Activated CD4-positive, alpha-beta memory T cell treated with anti-CD3 and anti-CD28 coated beads for 36 hours (primary cell): ENCODE measurements around the gene TLK2. TPM values are rescaled to one million over a fixed set of nuclear protein-coding genes. Genes with fewer than 3 reads are reported as not detected.
"Not testable (repeated sequence)": the region's sequence is repeated elsewhere in the genome, so short reads cannot be mapped to it uniquely, and the experiment has no call there.

Experiments
- CTCF ChIA-PET: fragments of 350-600 bp; sonication (Branson Sonifier 250); formaldehyde crosslinking; loops from one replicate; lab custom pipeline; 2021; ENCODE audit warnings: antibody characterized with exemption, inconsistent platforms; lab: Charles Lee
- POLR2A ChIA-PET: fragments of 350-600 bp; sonication (Branson Sonifier 250); formaldehyde crosslinking; loops from one replicate; lab custom pipeline; 2021; ENCODE audit warnings: antibody characterized with exemption; lab: Charles Lee
- DNase-seq: peaks from one replicate; pipeline ENCODE4 v3.0.0-alpha.2; 2020
- H3K27ac Mint-ChIP-seq: one replicate; pipeline ENCODE4 v1.8.0; 2021; ENCODE audit warnings: mixed read lengths
- H3K27me3 Mint-ChIP-seq: one replicate; pipeline ENCODE4 v1.8.0; 2021; ENCODE audit warnings: mixed read lengths
- H3K36me3 Mint-ChIP-seq: one replicate; pipeline ENCODE4 v1.8.0; 2021; ENCODE audit warnings: mixed read lengths
- H3K4me1 Mint-ChIP-seq: one replicate; pipeline ENCODE4 v1.8.0; 2021; ENCODE audit warnings: low read depth, mixed read lengths
- H3K4me3 Mint-ChIP-seq: one replicate; pipeline ENCODE4 v1.8.0; 2021; ENCODE audit warnings: mild to moderate bottlenecking, mixed read lengths
- H3K9me3 Mint-ChIP-seq: one replicate; pipeline ENCODE4 v1.8.0; 2021; ENCODE audit warnings: mixed read lengths
- intact Hi-C: fragments of 100-400 bp; cut with micrococcal nuclease; formaldehyde crosslinking; loops from one replicate; pipeline ENCODE4 v1.15.1; 2023
- total RNA-seq, 2 experiments: library from RNA; stranded (reverse); gene quantifications; one replicate each; pipeline ENCODE4 v1.2.3, GENCODE V29; 2021

The TLK2 gene
- total RNA-seq, 2 experiments from 2014 or later = 30.7 to 31.6 TPM

DNA sequence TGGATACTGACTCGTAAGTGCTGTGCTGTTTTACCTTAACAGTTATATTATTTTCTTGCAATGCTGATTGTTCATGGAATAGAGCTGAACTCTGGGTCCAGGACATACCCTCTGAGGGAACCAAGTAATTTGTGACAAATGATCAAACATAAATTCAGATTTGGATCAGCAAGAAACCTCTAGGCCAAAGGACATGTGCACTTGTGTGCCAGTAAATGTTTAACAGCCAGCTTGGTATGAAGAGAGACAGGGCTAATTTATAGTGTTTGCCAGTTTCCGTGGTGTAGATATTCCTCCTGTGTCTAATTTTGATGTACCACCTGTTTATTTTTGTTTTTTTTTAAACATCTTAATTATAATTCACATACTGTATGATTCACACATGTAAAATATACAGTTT lies 118.0 kb downstream of the TLK2 start:
- no peak for DNase-seq
- intact Hi-C loops = no loop called here
- H3K36me3 Mint-ChIP-seq = peaks cover 35% of the 10 kb centered on the region
- H3K27ac Mint-ChIP-seq = no peak overlapping the region
- no peak overlapping the region for H3K4me3 Mint-ChIP-seq
- H3K27me3 Mint-ChIP-seq = no peaks in the 10 kb centered on the region
- H3K9me3 Mint-ChIP-seq = no peaks in the 10 kb centered on the region
- ChIA-PET POLR2A (no interaction called here), CTCF (interaction anchor here (0.8 kb wide), 1 partner anchor 73 kb away, joined by 3 read pairs; no protein-coding TSS in a partner anchor)
- H3K4me1 Mint-ChIP-seq = peaks cover 6% of the 10 kb centered on the region

DNA sequence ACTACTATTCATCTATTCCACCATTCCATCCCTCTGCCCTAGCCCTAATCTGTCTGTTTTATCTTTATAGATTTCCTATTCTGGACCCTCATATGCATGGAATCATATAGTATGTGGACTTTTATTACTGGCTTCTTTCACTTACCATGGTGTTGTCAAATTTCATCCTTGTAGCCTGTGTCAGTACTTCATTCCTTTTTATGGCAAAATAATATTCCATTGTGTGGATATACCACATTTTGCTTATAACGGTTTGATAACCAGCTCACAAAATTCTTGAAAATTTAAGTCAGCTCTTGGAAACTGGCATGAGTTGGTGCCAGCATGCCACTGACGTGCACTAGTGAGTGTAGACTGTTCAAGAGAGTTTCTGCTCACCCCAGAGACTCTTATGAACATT lies 118.5 kb downstream of the TLK2 start:
- POLR2A ChIA-PET = no interaction called here
- Mint-ChIP-seq H3K9me3 (no peaks in the 10 kb centered on the region), H3K4me1 (peaks cover 7% of the 10 kb centered on the region), H3K27me3 (no peaks in the 10 kb centered on the region), H3K27ac (no peak overlapping the region), H3K36me3 (peaks cover 36% of the 10 kb centered on the region), H3K4me3 (no peak overlapping the region)
- CTCF ChIA-PET = interaction anchor here (0.8 kb wide), 1 partner anchor 72 kb away, joined by 3 read pairs; no protein-coding TSS in a partner anchor
- no peak for DNase-seq
- intact Hi-C loops = no loop called here

DNA sequence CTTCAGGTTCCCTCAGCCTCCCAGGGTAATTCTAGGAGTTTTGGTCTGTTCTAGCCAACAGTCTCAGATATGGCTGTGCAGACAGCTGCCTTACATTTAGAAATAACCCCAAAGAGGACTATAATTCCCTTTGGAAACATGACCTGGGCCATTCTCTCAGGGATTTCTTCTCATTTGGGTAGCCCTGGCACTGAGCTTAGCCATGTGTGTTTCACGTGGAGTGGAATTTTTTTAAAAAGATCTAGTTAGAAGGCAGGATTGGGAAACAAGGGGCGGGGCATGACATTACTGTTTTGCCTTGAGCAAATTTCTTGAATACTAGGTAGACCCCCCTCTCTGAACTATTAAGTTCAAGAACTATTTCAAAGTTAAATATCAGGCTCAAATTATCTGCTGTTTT lies 119.3 kb downstream of the TLK2 start:
- intact Hi-C loops = no loop called here
- no peaks in the 10 kb centered on the region for H3K9me3 Mint-ChIP-seq
- ChIA-PET POLR2A (no interaction called here), CTCF (no interaction called here)
- H3K4me1 Mint-ChIP-seq = peaks cover 7% of the 10 kb centered on the region
- H3K4me3 Mint-ChIP-seq = no peak overlapping the region
- H3K36me3 Mint-ChIP-seq = peaks cover 40% of the 10 kb centered on the region
- no peaks in the 10 kb centered on the region for H3K27me3 Mint-ChIP-seq
- H3K27ac Mint-ChIP-seq = no peak overlapping the region
- DNase-seq = no peak

DNA sequence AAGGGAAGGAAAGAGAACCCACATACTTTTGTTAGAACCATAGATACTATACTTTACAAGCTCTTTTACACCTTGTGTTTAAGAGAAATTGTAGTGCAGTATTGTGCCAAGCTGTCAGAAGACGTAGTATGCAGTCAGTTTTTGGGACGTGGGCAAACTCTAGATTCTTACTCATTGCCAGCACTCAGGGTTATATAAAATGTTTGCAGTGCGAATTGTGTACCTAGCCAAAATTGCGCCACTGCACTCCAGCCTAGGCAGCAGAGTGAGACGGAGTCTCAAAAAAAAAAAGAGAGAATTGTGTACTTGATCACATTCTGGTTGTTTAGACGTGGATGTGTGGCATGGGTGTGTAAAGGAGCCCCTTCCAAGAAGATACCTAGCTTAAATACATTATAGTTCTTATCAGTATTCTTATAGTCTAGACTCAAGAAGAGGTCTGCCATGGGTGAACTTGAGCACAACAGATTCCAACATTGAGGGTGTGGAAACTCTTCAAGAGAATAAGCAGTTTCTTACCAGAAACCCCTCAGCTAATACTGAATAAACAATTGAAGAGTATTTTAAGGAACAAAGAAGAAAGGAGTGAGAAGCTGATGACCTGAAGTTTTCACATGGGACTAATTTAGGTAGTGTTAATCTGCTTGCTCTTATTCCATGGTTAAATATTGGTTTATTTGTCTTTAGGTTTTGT lies 121.5 kb downstream of the TLK2 start:
- ChIA-PET CTCF (interaction anchor here (1.1 kb wide), 1 partner anchor 11 kb away, joined by 3 read pairs; no protein-coding TSS in a partner anchor), POLR2A (no interaction called here)
- Mint-ChIP-seq H3K27me3 (no peaks in the 10 kb centered on the region), H3K27ac (no peak overlapping the region), H3K9me3 (no peaks in the 10 kb centered on the region), H3K4me3 (no peak overlapping the region), H3K36me3 (peaks cover 37% of the 10 kb centered on the region), H3K4me1 (peaks cover 7% of the 10 kb centered on the region)
- intact Hi-C loops = no loop called here
- DNase-seq = no peak

DNA sequence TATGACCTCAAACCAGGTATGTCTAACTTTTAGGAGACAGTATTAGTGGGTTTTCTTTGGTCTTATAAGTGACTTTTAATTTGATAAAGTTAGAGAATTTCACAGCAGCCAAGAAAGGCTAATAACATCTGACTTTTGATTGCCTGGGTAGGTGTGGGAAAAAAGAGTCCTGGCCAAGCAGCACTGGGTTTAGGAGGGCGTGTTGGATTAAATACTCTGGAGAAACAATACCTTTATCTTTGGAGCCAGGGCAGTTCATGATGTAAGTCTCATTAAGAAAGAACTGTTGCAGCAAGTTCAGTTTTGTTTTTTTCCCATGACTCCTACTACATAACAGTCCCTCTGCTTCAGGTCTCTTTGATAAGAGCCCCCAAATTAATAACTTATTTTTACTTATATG lies 122.2 kb downstream of the TLK2 start:
- Mint-ChIP-seq H3K4me3 (no peak overlapping the region), H3K27me3 (no peaks in the 10 kb centered on the region), H3K27ac (no peak overlapping the region), H3K36me3 (peaks cover 35% of the 10 kb centered on the region), H3K4me1 (peaks cover 7% of the 10 kb centered on the region), H3K9me3 (no peaks in the 10 kb centered on the region)
- POLR2A ChIA-PET = no interaction called here
- intact Hi-C loops = no loop called here
- DNase-seq = no peak
- CTCF ChIA-PET = interaction anchor here (1.1 kb wide), 1 partner anchor 10 kb away, joined by 3 read pairs; no protein-coding TSS in a partner anchor

DNA sequence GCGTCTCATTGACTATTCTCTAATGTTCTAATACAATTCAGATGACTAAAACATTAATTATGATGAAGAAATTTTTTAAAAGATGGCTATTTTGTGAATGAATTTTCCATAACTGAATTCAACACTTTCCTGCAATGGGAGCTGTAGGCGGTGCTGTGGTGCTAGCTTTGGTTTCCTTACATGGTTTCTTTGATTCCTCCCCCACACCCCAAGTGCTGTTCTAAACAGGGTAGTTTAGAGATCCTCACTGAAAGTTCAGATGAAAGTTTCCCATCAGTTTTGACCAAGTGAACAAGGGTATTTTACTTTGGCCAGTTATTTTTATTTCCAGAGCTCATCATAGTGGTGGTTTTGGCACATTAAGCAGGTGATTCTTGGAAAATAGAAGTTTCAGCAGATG lies 122.8 kb downstream of the TLK2 start:
- Mint-ChIP-seq H3K27ac (no peak overlapping the region), H3K27me3 (no peaks in the 10 kb centered on the region), H3K4me1 (peaks cover 7% of the 10 kb centered on the region), H3K4me3 (no peak overlapping the region), H3K36me3 (peaks cover 34% of the 10 kb centered on the region), H3K9me3 (no peaks in the 10 kb centered on the region)
- intact Hi-C loops = no loop called here
- DNase-seq = no peak
- ChIA-PET CTCF (no interaction called here), POLR2A (no interaction called here)

DNA sequence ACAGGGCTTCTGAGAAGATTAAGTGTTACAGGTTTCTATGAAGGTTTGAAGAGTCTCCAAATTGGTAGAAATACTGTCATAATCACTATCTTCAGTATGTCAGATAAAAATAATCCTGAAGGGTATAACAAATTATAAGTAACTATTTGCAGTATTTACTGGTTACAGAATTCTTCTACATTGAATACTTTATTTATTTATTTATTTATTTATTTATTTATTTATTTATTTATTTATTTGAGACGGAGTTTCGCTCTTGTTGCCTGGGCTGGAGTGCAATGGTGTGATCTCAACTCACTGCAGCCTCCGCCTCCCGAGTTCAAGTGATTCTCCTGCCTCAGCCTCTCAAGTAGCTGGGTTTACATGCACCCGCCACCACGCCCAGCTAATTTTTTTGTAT lies 125.2 kb downstream of the TLK2 start:
- POLR2A ChIA-PET, H3K9me3 Mint-ChIP-seq, H3K4me1 Mint-ChIP-seq, CTCF ChIA-PET, intact Hi-C loops, H3K27ac Mint-ChIP-seq, H3K27me3 Mint-ChIP-seq, DNase-seq, H3K4me3 Mint-ChIP-seq: not testable (repeated sequence)
- H3K36me3 Mint-ChIP-seq = peaks cover 34% of the 10 kb centered on the region

DNA sequence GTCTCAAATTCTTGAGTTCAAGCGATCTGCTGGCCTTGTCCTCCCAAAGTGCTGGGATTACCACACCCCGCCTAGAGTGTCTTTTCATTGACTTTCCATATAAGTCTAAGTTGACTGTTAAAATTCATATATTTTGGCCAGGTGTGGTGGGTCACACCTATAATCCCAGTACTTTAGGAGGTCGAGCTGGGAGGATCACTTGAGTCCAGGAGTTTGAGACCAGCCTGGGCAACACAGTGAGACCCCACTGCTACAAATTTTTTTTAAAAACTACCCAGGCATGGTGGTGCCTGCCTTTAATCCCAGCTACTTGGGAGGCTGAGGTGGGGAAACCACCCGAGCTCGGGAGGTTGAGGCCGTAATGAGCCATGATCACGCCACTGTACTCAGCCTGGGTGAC lies 127.0 kb downstream of the TLK2 start:
- no peak for DNase-seq
- Mint-ChIP-seq H3K27me3 (no peaks in the 10 kb centered on the region), H3K9me3 (no peaks in the 10 kb centered on the region), H3K4me3 (no peak overlapping the region), H3K36me3 (peaks cover 37% of the 10 kb centered on the region), H3K27ac (no peak overlapping the region), H3K4me1 (peaks cover 12% of the 10 kb centered on the region)
- POLR2A ChIA-PET = no interaction called here
- intact Hi-C loops = no loop called here
- CTCF ChIA-PET = no interaction called here

DNA sequence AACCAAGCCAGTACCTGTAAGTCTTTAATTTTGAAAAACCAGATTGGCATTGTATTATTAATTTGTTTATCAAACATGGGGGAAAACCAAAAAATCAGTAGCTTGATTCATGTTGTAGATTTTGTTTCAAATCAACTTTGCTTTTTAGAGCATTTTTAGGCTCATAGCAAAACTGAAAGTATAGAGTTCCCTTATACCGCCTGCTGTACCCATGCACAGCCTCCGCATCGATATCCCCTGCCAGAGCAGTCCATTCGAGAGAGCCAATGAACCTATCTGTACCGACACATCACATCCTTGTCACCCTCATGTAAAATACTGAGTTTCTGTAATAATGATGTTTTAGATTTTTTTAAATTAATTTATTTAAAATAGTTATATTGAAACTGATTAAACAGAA lies 132.7 kb downstream of the TLK2 start:
- Mint-ChIP-seq H3K4me3 (no peak overlapping the region), H3K4me1 (peaks cover 21% of the 10 kb centered on the region), H3K36me3 (peaks cover 44% of the 10 kb centered on the region), H3K27me3 (no peaks in the 10 kb centered on the region), H3K27ac (peak overlapping the region; percentile 25), H3K9me3 (no peaks in the 10 kb centered on the region)
- CTCF ChIA-PET = interaction anchor here (0.7 to 1.4 kb wide), 3 partner anchors 11 to 231 kb away, joined by 3 read pairs; partner anchors contain the start of gene EFCAB3
- POLR2A ChIA-PET = no interaction called here
- DNase-seq = peak; percentile 33
- intact Hi-C loops = no loop called here

DNA sequence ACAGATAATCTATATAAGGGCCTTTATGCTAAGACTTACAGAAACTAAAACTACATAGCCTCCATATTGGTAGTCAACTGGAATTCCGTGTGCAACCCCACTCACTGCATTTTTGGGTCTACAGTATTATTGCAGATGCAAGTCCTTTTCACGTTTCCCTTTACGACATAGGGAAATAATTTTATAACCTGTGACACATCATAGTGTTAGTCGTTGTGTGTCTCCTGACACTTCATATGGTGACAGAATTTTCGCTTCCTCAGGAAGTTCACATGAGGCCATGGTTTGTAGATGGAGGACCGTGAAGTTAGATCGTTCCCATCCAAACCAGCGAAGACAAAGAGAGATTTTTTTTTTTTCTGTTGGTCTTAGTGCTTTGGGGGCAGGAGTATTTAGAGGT lies 133.1 kb downstream of the TLK2 start:
- no peaks in the 10 kb centered on the region for H3K27me3 Mint-ChIP-seq
- H3K4me3 Mint-ChIP-seq = no peak overlapping the region
- no peaks in the 10 kb centered on the region for H3K9me3 Mint-ChIP-seq
- no peak overlapping the region for H3K27ac Mint-ChIP-seq
- intact Hi-C loops = no loop called here
- peaks cover 21% of the 10 kb centered on the region for H3K4me1 Mint-ChIP-seq
- POLR2A ChIA-PET = no interaction called here
- DNase-seq = no peak
- CTCF ChIA-PET = interaction anchor here (0.7 to 1.4 kb wide), 3 partner anchors 11 to 232 kb away, joined by 3 read pairs; partner anchors contain the start of gene EFCAB3
- peaks cover 43% of the 10 kb centered on the region for H3K36me3 Mint-ChIP-seq

DNA sequence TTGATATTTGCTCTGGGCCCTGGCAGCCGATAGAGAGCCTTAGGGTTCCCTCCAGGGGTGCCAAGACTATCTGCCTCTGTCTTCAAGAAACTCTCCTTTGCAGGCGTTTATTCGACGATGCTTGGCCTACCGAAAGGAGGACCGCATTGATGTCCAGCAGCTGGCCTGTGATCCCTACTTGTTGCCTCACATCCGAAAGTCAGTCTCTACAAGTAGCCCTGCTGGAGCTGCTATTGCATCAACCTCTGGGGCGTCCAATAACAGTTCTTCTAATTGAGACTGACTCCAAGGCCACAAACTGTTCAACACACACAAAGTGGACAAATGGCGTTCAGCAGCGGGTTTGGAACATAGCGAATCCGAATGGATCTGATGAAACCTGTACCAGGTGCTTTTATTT lies 133.7 kb downstream of the TLK2 start:
- CTCF ChIA-PET, H3K27ac Mint-ChIP-seq, H3K27me3 Mint-ChIP-seq, DNase-seq, H3K9me3 Mint-ChIP-seq, H3K4me3 Mint-ChIP-seq, POLR2A ChIA-PET, intact Hi-C loops: not testable (repeated sequence)
- Mint-ChIP-seq H3K4me1 (peaks cover 21% of the 10 kb centered on the region), H3K36me3 (peaks cover 40% of the 10 kb centered on the region)

DNA sequence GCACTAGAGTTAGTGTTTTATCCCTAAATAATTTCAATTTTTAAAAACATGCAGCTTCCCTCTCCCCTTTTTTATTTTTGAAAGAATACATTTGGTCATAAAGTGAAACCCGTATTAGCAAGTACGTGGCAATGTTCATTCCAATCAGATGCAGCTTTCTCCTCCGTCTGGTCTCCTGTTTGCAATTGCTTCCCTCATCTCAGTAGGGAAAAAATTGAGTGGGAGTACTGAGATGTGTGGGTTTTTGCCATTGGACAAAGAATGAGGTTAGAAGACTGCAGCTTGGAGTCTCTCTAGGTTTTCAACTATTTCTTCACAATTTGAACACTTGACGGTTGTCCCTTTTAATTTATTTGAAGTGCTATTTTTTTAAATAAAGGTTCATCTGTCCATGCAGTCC lies 134.5 kb downstream of the TLK2 start:
- intact Hi-C loops, H3K27me3 Mint-ChIP-seq, H3K4me3 Mint-ChIP-seq, POLR2A ChIA-PET, H3K27ac Mint-ChIP-seq, DNase-seq, H3K9me3 Mint-ChIP-seq, CTCF ChIA-PET: not testable (repeated sequence)
- Mint-ChIP-seq H3K36me3 (peaks cover 35% of the 10 kb centered on the region), H3K4me1 (peaks cover 21% of the 10 kb centered on the region)

DNA sequence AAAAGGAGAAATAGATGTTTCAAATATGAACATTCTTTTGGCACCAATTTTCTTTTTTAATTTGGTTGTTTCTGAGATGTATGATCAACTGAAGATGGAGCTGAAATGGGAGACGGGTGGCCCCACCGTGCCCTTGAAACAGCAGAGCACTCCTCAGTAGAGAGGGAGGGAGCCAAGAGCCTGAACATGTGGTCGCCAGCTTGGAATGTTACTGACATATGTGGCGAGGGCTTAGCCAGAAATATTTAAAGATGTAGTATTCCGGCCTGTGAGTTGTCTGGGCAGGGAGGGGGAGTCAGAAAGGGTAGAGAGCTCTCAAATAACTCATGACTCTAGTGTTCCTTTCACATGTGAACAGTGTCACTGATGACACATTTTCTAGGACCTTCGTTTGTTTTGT lies 135.5 kb downstream of the TLK2 start:
- Mint-ChIP-seq H3K9me3 (no peaks in the 10 kb centered on the region), H3K4me1 (peaks cover 21% of the 10 kb centered on the region), H3K36me3 (peaks cover 30% of the 10 kb centered on the region), H3K27me3 (no peaks in the 10 kb centered on the region), H3K4me3 (no peak overlapping the region), H3K27ac (no peak overlapping the region)
- CTCF ChIA-PET = no interaction called here
- POLR2A ChIA-PET = no interaction called here
- intact Hi-C loops = no loop called here
- DNase-seq = no peak
